ENCODE data around the gene ASS1. TPM values are rescaled to one million over a fixed set of nuclear protein-coding genes. Genes with fewer than 3 reads are reported as not detected.

Gene ASS1
- total RNA-seq, 1 donor from 2014 or later = 3.1 TPM

DNA sequence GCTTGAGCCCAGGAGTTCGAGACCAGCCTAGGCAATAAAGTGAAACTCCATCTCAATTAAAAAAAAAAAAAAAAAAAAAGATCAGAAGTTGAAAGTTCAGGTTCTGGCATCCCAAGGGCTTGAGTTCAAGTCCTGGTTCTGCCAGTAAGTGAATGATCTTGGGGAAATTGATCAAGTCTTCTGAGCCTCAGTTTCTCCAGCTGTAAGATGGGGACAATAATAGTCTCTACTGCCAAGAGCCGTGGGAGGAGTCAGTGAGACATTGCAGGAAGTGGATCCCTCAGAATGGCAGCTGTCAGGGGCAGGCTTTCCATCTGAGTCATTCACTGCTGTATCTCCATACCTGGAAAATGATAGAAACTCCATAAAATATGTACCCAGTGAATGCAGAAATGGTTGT lies 96.8 kb downstream of the ASS1 start:
- Mint-ChIP-seq H3K27ac (ENCODE audit: unreplicated experiment) (no peak overlapping the region), H3K4me3 (ENCODE audit: unreplicated experiment) (no peak overlapping the region), H3K4me1 (ENCODE audit: unreplicated experiment) (peaks cover 5% of the 10 kb centered on the region), H3K27me3 (ENCODE audit: unreplicated experiment) (peaks cover 13% of the 10 kb centered on the region), H3K36me3 (ENCODE audit: low read depth, unreplicated experiment) (no peaks in the 10 kb centered on the region), H3K9me3 (ENCODE audit: unreplicated experiment) (no peaks in the 10 kb centered on the region)
- TF ChIP-seq, protein P1, sequence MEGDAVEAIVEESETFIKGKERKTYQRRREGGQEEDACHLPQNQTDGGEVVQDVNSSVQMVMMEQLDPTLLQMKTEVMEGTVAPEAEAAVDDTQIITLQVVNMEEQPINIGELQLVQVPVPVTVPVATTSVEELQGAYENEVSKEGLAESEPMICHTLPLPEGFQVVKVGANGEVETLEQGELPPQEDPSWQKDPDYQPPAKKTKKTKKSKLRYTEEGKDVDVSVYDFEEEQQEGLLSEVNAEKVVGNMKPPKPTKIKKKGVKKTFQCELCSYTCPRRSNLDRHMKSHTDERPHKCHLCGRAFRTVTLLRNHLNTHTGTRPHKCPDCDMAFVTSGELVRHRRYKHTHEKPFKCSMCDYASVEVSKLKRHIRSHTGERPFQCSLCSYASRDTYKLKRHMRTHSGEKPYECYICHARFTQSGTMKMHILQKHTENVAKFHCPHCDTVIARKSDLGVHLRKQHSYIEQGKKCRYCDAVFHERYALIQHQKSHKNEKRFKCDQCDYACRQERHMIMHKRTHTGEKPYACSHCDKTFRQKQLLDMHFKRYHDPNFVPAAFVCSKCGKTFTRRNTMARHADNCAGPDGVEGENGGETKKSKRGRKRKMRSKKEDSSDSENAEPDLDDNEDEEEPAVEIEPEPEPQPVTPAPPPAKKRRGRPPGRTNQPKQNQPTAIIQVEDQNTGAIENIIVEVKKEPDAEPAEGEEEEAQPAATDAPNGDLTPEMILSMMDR (IDR thresholded peaks at IDR 0.05; ENCODE audit: unreplicated experiment) = no peak
- DNase-seq (ENCODE audit: low spot score) = no peak

GRCh38 chr9:130542038-130542437 lies 97.3 kb downstream of the ASS1 start:
- Mint-ChIP-seq H3K27me3 (ENCODE audit: unreplicated experiment) (peaks cover 10% of the 10 kb centered on the region), H3K4me3 (ENCODE audit: unreplicated experiment) (no peak overlapping the region), H3K4me1 (ENCODE audit: unreplicated experiment) (peaks cover 5% of the 10 kb centered on the region), H3K9me3 (ENCODE audit: unreplicated experiment) (no peaks in the 10 kb centered on the region), H3K36me3 (ENCODE audit: low read depth, unreplicated experiment) (no peaks in the 10 kb centered on the region), H3K27ac (ENCODE audit: unreplicated experiment) (no peak overlapping the region)
- TF ChIP-seq, protein P1 (IDR thresholded peaks at IDR 0.05; ENCODE audit: unreplicated experiment) = no peak
- no peak for DNase-seq (ENCODE audit: low spot score)

DNA sequence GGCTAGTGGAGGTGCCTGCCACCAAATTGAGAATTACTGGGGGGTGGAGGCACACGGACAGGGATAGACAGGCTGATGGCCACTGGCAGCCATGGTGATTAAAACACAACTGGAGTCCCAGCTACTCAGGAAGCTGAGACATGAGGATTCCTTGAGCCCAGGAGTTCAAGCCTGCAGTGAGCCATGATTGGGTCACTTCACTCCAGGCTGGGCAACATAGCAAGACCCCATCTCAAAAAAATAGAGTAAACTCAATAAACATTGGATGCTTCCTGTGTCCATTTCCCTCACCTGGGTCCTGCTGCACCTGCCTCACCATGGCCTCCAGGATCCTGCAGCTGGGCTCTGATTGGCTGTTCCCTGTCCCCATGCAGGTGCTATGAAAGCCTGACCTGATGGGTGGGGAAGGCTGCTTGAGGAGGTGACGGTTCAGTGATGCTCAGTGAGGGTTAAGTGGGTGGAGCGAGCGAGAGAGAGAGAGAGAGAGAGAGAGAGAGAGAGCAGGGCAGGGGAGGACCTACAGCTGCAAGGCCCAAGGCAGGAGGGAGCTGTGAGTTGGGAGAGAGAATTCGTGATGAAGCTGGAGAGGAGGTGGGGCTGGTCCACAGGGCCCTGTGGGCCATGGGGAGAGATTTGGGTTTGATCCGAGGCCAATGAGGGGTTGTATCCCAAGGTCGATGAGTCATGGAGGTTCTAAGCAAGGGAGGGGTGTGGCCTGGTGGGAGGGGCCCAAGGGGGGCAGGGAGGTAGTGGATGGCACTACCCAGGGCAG lies 97.9 kb downstream of the ASS1 start:
- TF ChIP-seq, protein P1 (IDR thresholded peaks at IDR 0.05; ENCODE audit: unreplicated experiment) = no peak
- Mint-ChIP-seq H3K27me3 (ENCODE audit: unreplicated experiment) (peaks cover 9% of the 10 kb centered on the region), H3K4me1 (ENCODE audit: unreplicated experiment) (peaks cover 5% of the 10 kb centered on the region), H3K27ac (ENCODE audit: unreplicated experiment) (no peak overlapping the region), H3K9me3 (ENCODE audit: unreplicated experiment) (no peaks in the 10 kb centered on the region), H3K36me3 (ENCODE audit: low read depth, unreplicated experiment) (no peaks in the 10 kb centered on the region), H3K4me3 (ENCODE audit: unreplicated experiment) (no peak overlapping the region)
- DNase-seq (ENCODE audit: low spot score) = no peak

DNA sequence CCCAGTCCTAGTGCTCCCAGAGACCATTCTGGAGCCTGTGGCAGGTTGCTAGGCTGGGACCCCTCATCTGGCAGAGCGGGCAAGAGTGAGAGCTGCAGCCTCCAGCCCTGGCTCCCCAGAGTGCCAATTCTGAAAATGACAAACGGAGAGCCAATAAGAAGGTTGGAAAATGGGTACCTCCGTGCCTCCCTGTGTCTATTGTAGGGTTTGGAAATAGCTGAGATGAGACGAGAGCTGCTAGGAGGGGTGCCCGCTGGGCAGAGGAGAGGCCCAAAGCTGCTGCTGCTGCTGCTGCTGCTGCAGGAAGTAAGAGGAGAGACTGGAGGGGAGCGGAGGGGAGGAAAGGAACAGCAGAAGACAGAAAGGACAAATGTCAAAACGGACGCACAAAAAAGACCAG lies 98.6 kb downstream of the ASS1 start:
- H3K27ac Mint-ChIP-seq (ENCODE audit: unreplicated experiment) = no peak overlapping the region
- DNase-seq (ENCODE audit: low spot score) = no peak

DNA sequence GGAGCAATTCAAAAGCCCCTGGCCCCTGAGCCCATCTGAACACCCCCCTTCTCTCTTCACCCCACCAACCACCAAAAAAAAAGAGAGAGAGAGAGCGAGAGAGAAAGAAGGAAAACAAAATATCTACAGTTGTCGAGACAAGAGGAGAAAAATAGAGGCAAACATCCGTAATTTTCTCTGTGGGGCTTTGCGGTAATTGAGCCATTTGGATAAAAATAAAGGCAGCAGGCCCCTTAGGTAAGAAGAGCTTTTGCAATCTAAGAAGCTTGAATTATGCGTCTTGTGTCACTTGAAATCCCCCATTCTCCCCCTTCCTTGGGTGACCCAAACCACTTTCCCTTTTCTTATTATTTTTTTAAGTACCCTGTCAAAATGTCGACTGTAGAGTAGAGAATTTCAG lies 99.1 kb downstream of the ASS1 start:
- no peak overlapping the region for H3K4me3 Mint-ChIP-seq (ENCODE audit: unreplicated experiment)
- H3K9me3 Mint-ChIP-seq (ENCODE audit: unreplicated experiment) = no peaks in the 10 kb centered on the region
- H3K27ac Mint-ChIP-seq (ENCODE audit: unreplicated experiment) = no peak overlapping the region
- TF ChIP-seq, protein P1 (IDR thresholded peaks at IDR 0.05; ENCODE audit: unreplicated experiment) = no peak
- H3K36me3 Mint-ChIP-seq (ENCODE audit: low read depth, unreplicated experiment) = no peaks in the 10 kb centered on the region
- peaks cover 4% of the 10 kb centered on the region for H3K27me3 Mint-ChIP-seq (ENCODE audit: unreplicated experiment)
- DNase-seq (ENCODE audit: low spot score) = no peak
- H3K4me1 Mint-ChIP-seq (ENCODE audit: unreplicated experiment) = no peaks in the 10 kb centered on the region

More for the DNA sequence above, 98.6 kb downstream of the ASS1 start:
- Mint-ChIP-seq H3K9me3 (ENCODE audit: unreplicated experiment) (no peaks in the 10 kb centered on the region), H3K4me1 (ENCODE audit: unreplicated experiment) (no peaks in the 10 kb centered on the region), H3K36me3 (ENCODE audit: low read depth, unreplicated experiment) (no peaks in the 10 kb centered on the region), H3K27me3 (ENCODE audit: unreplicated experiment) (peaks cover 6% of the 10 kb centered on the region), H3K4me3 (ENCODE audit: unreplicated experiment) (no peak overlapping the region)
- TF ChIP-seq, protein P1 (IDR thresholded peaks at IDR 0.05; ENCODE audit: unreplicated experiment) = no peak
